Astrocyte of the hippocampus (primary cell): ENCODE data around the gene PPP2R5C.
A peak's percentile ranks its signal among the peaks of the same experiment; 100 is the strongest.

ENCODE experiments used
- DNase-seq: peaks from one replicate; pipeline ENCODE4 v3.0.0; 2011; ENCODE audit warnings: low read depth, low spot score

The PPP2R5C gene

GRCh38 chr14:101814934-101815333, 53.4 kb downstream of the PPP2R5C start:
- no peak for DNase-seq

DNA sequence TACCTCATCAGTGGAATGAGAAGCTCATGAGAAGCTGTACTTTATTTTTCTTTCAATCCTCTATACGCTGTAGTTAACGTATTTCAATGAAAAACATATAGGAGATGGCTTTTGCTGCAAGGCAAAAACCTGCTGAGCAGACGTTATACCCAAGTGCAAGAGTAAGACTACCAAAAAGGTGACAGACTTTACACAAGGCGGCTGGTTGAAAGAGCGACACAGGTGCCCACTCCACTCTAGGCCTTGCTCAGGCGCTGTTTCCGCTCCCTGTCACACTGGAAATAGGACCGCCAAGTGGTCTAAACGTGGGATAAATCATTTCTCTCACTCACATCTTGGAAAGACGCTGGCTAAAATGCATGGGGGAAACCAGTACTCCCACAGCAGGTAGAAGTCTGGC, 54.5 kb downstream of the PPP2R5C start:
- DNase-seq, result no peak

DNA sequence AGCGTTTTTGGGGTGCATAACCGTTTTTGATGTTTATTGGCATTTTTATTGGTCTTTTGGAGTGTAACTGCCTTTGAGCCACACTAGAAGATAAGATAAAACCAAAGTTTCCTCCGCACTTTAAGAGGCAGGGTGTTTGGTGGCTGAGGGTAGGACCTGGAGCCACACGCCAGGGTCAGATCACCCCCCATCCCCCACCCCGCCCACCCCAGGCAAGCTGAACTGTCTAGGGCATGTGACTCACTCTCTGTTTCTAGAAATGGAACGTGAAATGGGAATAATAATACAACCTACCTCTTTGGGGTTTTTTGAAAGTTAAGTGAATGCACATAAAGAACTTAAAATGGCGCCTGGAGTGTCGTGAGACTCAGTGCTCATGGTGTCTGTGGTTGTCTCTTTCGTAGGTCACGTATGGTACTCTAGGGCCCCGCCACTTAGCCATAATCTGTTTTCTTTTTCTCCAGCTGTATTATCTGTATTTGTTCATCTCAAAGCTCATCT, 56.0 kb downstream of the PPP2R5C start:
- no peak for DNase-seq

GRCh38 chr14:101819251-101819990, 57.9 kb downstream of the PPP2R5C start:
- DNase-seq, result no peak

GRCh38 chr14:101820283-101820798, 58.8 kb downstream of the PPP2R5C start:
- DNase-seq, result no peak

GRCh38 chr14:101821528-101821927, 60.0 kb downstream of the PPP2R5C start:
- DNase-seq, result no peak

DNA sequence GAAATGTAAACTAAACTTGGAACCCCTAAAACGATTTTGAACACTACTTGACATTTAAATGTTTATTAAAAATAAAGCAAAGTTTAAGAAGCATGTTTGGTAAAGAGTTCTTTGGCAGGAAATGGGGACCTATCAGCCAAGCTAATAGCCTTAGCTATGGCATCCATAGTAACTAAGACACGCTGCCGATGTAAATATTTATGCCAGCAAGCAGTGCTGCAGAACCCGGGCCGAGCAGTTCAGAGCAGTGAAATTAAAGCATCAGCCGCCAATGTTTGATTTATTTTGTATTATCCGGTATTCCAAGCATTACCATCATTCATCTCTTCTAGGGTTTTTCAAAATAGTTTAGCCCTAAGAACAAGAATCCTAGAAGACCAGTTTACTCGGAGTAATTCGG, 61.6 kb downstream of the PPP2R5C start:
- no peak for DNase-seq

- no peak for DNase-seq
Observed at GRCh38 chr14:101823511-101824120, 62.1 kb downstream of the PPP2R5C start.

- DNase-seq, result no peak
Observed at GRCh38 chr14:101824339-101824727, 62.8 kb downstream of the PPP2R5C start.

- no peak for DNase-seq
Observed at GRCh38 chr14:101825797-101826196, 64.3 kb downstream of the PPP2R5C start.

GRCh38 chr14:101826351-101826750, 64.8 kb downstream of the PPP2R5C start:
- DNase-seq, result no peak

DNA sequence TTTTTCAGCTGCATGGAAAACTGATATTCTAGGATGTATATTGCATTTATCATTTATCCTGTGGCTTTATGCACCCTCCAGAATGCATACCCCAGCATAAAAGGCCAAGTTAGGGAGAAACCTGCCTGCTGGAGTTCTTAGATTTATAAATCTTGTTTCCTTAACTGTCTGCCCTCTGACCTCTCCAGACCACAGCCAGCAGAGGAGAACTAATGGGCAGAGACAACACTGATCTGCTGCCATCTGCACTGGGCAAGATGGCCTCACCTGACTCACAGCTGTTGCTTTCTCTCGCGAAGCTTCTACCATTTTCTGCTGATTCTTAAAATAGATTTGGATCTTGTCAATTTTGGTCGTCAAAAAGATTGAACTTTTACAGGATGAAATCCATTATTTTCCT, 65.8 kb downstream of the PPP2R5C start:
- no peak for DNase-seq

DNA sequence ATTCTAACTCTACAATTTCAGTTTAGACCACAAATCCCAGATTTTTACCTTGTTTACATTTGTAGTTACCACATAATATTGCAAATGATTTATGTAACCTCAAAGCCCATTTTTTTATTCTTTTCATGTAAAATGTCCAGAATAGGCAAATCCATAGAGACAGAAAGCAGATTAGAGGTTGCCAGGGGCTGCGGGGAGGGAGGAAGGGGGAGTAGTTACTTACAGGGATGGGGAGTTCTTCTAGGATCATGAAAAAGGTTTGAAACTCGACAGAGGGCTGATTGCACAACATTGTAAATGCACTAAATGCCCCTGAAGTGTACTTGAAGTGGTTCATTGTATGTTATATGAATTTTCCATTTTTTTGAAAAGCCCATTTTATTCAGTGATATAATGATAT, 66.5 kb downstream of the PPP2R5C start:
- no peak for DNase-seq

GRCh38 chr14:101830271-101830670, 68.8 kb downstream of the PPP2R5C start:
- DNase-seq, result no peak

DNA sequence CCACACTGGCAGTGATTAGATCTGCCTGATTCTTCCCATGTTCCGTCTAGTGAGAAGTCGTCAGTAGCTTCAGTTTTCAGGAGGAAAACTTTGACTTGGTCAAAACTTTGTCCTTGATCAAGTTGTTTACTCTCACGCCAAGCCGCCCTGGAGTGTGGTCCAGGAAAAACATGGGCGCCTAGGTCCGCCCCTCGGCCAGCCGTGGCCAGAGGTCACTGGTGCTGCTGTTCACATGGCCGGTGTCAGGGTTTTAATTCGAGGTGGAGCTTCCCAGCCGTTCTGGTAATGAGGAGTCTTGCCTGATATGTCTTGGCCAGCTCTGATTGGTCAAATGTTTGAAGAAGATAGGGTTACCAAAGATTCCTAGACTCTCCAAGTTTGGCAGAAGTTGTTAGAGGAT, 71.5 kb downstream of the PPP2R5C start:
- DNase-seq, result no peak

DNA sequence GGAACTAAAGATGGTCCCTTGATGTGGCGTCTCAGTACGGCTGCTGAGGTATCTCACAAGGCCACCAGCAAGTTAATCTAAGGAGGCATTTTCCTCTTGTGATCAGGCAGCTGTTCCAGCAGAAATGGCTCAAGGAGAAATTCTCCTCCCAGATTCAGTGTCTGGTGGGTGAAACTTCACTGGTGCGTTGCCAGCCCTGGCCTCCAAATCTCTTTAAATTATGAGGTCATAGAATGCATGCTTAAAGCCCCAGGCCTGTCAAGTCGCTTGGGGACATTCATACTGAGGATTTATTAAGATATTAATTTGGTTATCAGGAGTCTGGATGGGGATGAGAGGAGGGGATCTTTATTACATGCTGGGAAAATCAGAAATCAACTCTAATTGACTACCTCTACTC, 72.9 kb downstream of the PPP2R5C start:
- DNase-seq, result no peak

DNA sequence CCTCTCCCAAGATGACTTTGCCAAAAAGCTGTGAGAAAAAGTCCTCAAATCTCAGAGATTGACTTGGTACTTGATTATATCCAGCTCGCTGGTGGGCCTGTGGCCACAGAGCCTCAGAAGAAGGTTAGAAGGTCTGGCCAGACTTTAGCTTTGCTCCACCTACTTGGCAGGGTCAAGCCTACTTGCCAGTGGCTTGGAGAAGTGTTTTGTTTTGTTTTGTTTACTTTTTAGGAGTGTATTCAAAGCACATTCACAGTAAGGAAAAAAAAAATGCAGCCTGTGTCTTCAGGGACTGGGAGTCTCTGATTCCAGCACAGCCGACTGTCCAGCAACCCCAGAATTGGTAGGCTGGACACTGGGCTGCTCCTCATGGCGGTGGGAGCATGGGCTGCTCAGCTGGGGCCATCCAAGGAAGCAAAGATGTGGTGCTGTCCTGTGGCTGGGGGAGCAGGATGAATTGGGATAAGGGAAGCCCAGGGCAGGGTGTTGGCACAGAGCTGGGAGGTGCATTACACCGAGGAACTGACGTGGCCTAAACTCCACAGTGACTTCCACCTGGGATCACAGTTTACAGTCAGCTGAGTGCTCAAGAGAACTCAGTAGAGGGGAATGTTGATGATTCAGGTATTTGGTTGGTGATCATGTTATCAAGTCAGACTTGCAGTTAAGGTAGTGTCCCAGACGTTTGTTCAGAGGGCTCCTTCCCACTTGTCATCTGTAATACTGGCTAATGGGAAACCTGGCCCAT, 73.5 kb downstream of the PPP2R5C start:
- peak; percentile 54 for DNase-seq

DNA sequence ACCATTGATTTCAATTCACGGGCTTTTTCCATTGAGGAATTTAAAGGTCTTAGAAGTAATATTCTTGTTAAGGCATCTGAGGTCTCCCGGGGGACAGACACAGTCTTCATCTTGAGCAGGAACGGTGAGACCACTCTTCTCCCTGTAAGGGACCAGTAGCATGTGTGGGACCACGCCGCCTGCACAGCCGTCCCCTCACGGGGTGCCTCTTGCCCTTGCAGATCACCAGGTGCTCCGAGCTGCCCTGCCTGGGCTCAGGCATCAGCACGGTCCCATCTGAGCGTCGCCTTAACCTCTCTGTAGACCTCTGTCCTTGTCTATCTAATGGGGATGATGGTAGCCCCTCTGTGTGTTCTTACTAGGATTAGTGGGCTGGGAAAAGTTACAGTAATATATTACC, 74.1 kb downstream of the PPP2R5C start:
- no peak for DNase-seq

DNA sequence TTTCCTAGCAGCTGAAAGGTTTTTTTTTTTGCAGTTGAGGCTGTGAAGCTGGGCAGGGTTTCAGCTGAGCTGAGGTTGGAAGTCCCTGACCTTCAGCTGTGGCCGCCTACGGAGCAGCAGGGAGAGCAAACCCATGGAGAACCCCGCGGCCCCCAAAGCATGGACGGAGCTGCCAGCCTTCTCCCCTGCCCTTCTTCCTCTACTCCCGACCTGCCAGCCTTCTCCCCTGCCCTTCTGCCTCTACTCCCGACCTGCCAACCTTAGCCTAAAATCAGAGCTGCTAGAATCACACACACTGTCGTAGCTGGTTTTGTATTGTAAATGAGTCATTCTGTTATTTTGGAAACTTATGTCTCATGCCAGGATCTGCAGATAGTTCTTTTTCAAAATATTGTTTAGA, 74.6 kb downstream of the PPP2R5C start:
- DNase-seq, result no peak

DNA sequence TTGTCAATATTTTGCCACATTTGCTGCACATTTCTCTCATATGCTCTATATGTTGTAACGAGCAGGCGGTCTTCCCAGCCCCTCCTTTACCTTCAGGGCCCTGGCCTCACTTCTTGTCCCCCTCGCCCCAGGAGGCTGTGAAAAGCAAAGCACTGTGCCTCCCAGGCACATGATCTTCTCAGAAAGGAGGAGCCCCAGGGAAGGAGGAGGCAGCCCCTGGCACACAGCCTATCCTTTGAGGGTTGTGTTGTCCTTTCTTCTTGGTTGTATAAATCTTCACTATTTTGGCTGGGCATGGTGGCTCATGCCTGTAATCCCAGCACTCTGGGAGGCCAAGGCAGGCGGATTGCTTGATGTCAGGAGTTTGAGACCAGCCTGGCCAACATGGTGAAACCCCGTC, 77.0 kb downstream of the PPP2R5C start:
- no peak for DNase-seq

DNA sequence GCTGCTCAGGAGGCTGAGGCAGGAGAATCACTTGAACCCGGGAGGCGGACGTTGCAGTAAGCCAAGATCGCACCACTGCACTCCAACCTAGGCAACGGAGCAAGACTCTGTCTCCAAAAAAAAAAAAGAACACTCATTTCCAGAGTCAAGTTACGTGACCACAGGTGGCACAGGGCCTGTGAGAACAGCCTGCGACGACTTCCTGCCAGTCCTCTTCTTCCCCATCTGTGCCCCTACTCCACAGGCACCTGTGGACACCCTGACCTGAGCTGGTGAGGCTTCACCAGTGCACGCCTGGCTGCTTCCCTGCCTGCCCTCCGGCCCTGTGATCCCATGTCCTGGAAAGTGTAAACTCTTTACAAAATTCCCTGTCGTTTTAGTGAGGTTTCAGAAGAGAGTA, 77.7 kb downstream of the PPP2R5C start:
- no peak for DNase-seq

DNA sequence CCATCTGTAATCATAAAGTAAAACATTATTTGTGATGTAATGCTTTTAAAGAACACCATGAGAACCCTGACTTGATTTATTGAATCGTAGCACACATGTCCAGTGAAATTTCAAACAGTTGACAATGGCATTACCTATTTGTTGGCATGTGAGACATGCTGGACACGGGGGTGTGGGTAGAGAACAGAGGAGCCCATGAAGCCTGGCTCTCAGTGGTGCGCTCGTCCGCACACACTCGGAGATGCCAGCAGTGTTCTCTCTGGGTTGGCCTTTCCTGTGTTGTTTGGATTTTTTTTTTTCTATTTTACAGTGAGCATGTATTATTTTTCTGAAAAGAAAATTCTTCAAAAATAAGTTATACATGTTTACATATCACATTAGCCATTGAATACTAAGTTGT, 78.2 kb downstream of the PPP2R5C start:
- no peak for DNase-seq
